ENCODE data around the gene TUBD1.
"Not testable (repeated sequence)": the region's sequence is repeated elsewhere in the genome, so short reads cannot be mapped to it uniquely, and the experiment has no call there.

TUBD1 gene

GRCh38 chr17:59844884-59845594 is 47.7 kb downstream of the TUBD1 start:
- DNase-seq (ENCODE audit: low spot score) = no peak

- no peak for DNase-seq (ENCODE audit: low spot score)
These were observed 49.7 kb downstream of the TUBD1 start for GRCh38 chr17:59842901-59843652.

- not testable (repeated sequence) for DNase-seq (ENCODE audit: low spot score)
These were observed 50.9 kb downstream of the TUBD1 start for GRCh38 chr17:59841882-59842263.

GRCh38 chr17:59841091-59841881 is 51.5 kb downstream of the TUBD1 start:
- DNase-seq (ENCODE audit: low spot score) = not testable (repeated sequence)

GRCh38 chr17:59840329-59841090 is 52.2 kb downstream of the TUBD1 start:
- DNase-seq (ENCODE audit: low spot score) = no peak

GRCh38 chr17:59839651-59840328 is 53.0 kb downstream of the TUBD1 start:
- DNase-seq (ENCODE audit: low spot score) = no peak

- DNase-seq (ENCODE audit: low spot score) = no peak
These were observed 54.5 kb downstream of the TUBD1 start for GRCh38 chr17:59838052-59838916.

GRCh38 chr17:59837308-59838051 is 55.3 kb downstream of the TUBD1 start:
- DNase-seq (ENCODE audit: low spot score) = no peak

GRCh38 chr17:59832883-59833379 is 59.8 kb downstream of the TUBD1 start:
- DNase-seq (ENCODE audit: low spot score) = no peak

- DNase-seq (ENCODE audit: low spot score) = no peak
These were observed 61.8 kb downstream of the TUBD1 start for GRCh38 chr17:59830846-59831486.

GRCh38 chr17:59830007-59830630 is 62.6 kb downstream of the TUBD1 start:
- no peak for DNase-seq (ENCODE audit: low spot score)

- DNase-seq (ENCODE audit: low spot score) = peak; percentile 48
These were observed 63.3 kb downstream of the TUBD1 start for GRCh38 chr17:59829217-59830006.

GRCh38 chr17:59828819-59829216 is 63.9 kb downstream of the TUBD1 start:
- DNase-seq (ENCODE audit: low spot score) = not testable (repeated sequence)

- no peak for DNase-seq (ENCODE audit: low spot score)
These were observed 64.3 kb downstream of the TUBD1 start for GRCh38 chr17:59828478-59828760.

- no peak for DNase-seq (ENCODE audit: low spot score)
These were observed 64.8 kb downstream of the TUBD1 start for GRCh38 chr17:59827721-59828477.

- DNase-seq (ENCODE audit: low spot score) = no peak
These were observed 65.9 kb downstream of the TUBD1 start for GRCh38 chr17:59826706-59827453.

All from D341Med (cell line).